ENCODE results near the gene CDH9. TPM values are rescaled to one million over a fixed set of nuclear protein-coding genes. Genes with fewer than 3 reads are reported as not detected.
"Not testable (repeated sequence)": the region's sequence is repeated elsewhere in the genome, so short reads cannot be mapped to it uniquely, and the experiment has no call there.

CDH9 gene
- total and polyA plus RNA-seq, 2 of the 13 experiments (the other 11 are each of a cell fraction or from before 2014, with no cell fraction given), result 0.03 to 0.24 TPM

DNA sequence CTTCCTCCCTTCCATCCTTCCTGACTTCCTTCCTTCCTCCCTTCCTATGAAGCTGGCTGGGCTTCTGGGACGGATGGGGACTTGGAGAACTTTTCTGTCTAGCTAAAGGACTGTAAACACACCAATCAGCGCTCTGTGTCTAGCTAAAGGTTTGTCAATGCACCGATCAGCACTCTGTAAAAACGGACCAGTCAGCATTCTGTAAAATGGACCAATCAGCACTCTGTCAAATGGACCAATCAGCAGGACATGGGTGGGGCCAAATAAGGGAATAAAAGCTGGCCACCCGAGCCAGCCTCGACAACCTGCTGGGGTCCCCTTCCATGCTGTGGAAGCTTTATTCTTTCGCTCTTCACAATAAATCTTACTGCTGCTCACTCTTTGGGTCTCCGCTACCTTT, 185.9 kb downstream of the CDH9 start:
- FAIRE-seq; H3K9ac ChIP-seq (ENCODE audit: insufficient read depth, low read depth, low read length); ATAC-seq; in situ Hi-C loops (cut with HindIII; ENCODE audit: extremely low pct_ligation_motif_present, low pct_unique_long_range_greater_than_20kb); CTCF ChIA-PET (ENCODE audit: low intra/inter-chr PET ratio, low total read pairs); H4K20me1 ChIP-seq (ENCODE audit: insufficient read depth, low read length); POLR2A ChIA-PET; H3K36me3 ChIP-seq (replicated peaks in 1 of 2; ENCODE audit: control insufficient read depth in 1 of 2, insufficient read depth in 2 of 2, low read length in 2 of 2); H3K4me3 ChIP-seq (replicated peaks in 1 of 3; ENCODE audit: insufficient read depth in 1 of 3, low read depth in 2 of 3, low read length in 3 of 3); H3K79me2 ChIP-seq (ENCODE audit: insufficient read depth, low read length); H3K4me1 ChIP-seq (ENCODE audit: insufficient read depth, low read length); H2AFZ ChIP-seq (ENCODE audit: low read length); H3K27ac ChIP-seq (ENCODE audit: extremely low read length, insufficient read depth, low read length); H3K4me2 ChIP-seq (ENCODE audit: low read depth, low read length); DNase-seq (ENCODE audit: low spot score); BruUV-seq (replicated peaks); intact Hi-C loops (cut with micrococcal nuclease; ENCODE audit: unreplicated experiment); H3K27me3 ChIP-seq (ENCODE audit: control insufficient read depth in 1 of 2, insufficient read depth in 2 of 2, low read length in 2 of 2): not testable (repeated sequence)
- WGBS (ENCODE audit: low lambda C conversion rate), result 14% methylated on average over 8 of the region's 8 CpGs
- peak; percentile 57 to 78 for TF ChIP-seq MAFK (conservative IDR thresholded peaks at IDR 0.05 in 1 of 2, IDR thresholded peaks at IDR 0.05 in 1 of 2; ENCODE audit: low read length in 2 of 2)
- peak; percentile 61; the same call in 1 of the 2 replicates for TF ChIP-seq MAFF (IDR thresholded peaks at IDR 0.05; ENCODE audit: low read depth, low read length)
- H3K9me3 ChIP-seq (ENCODE audit: low read length), result peaks cover 20% of the 10 kb centered on the region

DNA sequence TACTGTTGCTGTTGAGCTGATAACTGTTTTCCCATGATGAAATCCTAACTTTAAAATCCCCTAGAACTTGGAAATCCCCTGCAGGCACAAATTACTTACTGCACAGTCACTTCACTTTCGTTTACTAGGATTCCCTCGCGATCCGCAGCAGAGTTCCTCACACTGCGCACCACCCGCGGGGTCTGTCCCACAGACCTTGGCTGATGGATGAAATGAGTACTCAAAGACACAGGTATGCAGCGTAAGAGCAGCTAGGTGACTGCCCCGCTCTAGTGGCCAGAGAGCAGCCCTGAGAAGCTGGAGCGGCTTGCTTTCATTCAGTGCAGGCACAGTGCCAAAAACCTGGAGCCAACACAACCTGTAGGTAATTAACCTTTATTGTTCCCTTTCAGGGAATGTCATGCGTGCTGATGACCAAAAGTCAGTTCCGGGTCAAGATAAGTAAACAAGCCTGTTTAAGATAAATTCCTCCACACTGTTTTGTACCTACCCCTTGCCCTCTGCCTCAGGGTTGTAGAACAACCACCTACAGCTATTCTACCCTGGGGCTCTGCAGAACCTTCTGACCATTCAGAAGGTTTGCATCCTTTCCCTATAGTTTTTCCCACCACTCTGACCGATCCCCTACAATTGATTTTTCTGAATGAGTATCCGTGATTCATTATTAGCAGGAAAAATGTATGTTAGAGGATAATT, 191.2 kb downstream of the CDH9 start:
- no peaks in the 10 kb centered on the region for H3K36me3 ChIP-seq (replicated peaks in 1 of 2; ENCODE audit: control insufficient read depth in 1 of 2, insufficient read depth in 2 of 2, low read length in 2 of 2)
- H4K20me1 ChIP-seq (ENCODE audit: insufficient read depth, low read length), result no peaks in the 10 kb centered on the region
- H3K4me1 ChIP-seq (ENCODE audit: insufficient read depth, low read length), result peaks cover 8% of the 10 kb centered on the region; the same call in 1 of the 2 replicates
- POLR2A ChIA-PET, result no interaction called here
- DNase-seq (ENCODE audit: low spot score), result peak; percentile 31
- 9% methylated on average over 13 of the region's 14 CpGs for WGBS (ENCODE audit: low lambda C conversion rate)
- H3K4me2 ChIP-seq (ENCODE audit: low read depth, low read length), result peak overlapping the region; percentile 51
- no TSS peak for BruUV-seq (replicated peaks)
- H2AFZ ChIP-seq (ENCODE audit: low read length), result no peak overlapping the region
- CTCF ChIA-PET (ENCODE audit: low intra/inter-chr PET ratio, low total read pairs), result no interaction called here
- no peak overlapping the region for H3K9ac ChIP-seq (ENCODE audit: insufficient read depth, low read depth, low read length)
- ATAC-seq, result peak; percentile 79
- FAIRE-seq, result no peak
- in situ Hi-C loops (cut with HindIII; ENCODE audit: extremely low pct_ligation_motif_present, low pct_unique_long_range_greater_than_20kb) (no loop called here), intact Hi-C loops (cut with micrococcal nuclease; ENCODE audit: unreplicated experiment) (no loop called here)
- H3K27ac ChIP-seq (ENCODE audit: extremely low read length, insufficient read depth, low read length), result no peak overlapping the region
- no peaks in the 10 kb centered on the region for H3K9me3 ChIP-seq (ENCODE audit: low read length)
- H3K27me3 ChIP-seq (ENCODE audit: control insufficient read depth in 1 of 2, insufficient read depth in 2 of 2, low read length in 2 of 2), result no peaks in the 10 kb centered on the region
- H3K79me2 ChIP-seq (ENCODE audit: insufficient read depth, low read length), result no peaks in the 10 kb centered on the region
- no peak overlapping the region for H3K4me3 ChIP-seq (replicated peaks in 1 of 3; ENCODE audit: insufficient read depth in 1 of 3, low read depth in 2 of 3, low read length in 3 of 3)
- TF ChIP-seq THAP11 (CRISPR knock-in tag; IDR thresholded peaks at IDR 0.05) (no peak), GABPB1 (CRISPR knock-in tag; IDR thresholded peaks at IDR 0.05) (peak; percentile 34; the same call in 1 of the 2 replicates), DMAP1 (CRISPR knock-in tag; IDR thresholded peaks at IDR 0.05) (no peak), MYNN (CRISPR knock-in tag; IDR thresholded peaks at IDR 0.05; ENCODE audit: low read depth) (no peak), CHD4 (IDR thresholded peaks at IDR 0.05; ENCODE audit: borderline replicate concordance, low read length) (no peak), MTA1 (CRISPR knock-in tag; IDR thresholded peaks at IDR 0.05; ENCODE audit: borderline replicate concordance) (no peak), ATM (IDR thresholded peaks at IDR 0.05; ENCODE audit: borderline replicate concordance) (no peak), STAT5B (CRISPR knock-in tag; IDR thresholded peaks at IDR 0.05) (no peak), POGZ (CRISPR knock-in tag; IDR thresholded peaks at IDR 0.05) (no peak), SP1 (IDR thresholded peaks at IDR 0.05) (no peak), SP1 (CRISPR knock-in tag; IDR thresholded peaks at IDR 0.05) (no peak), ZIK1 (CRISPR knock-in tag; IDR thresholded peaks at IDR 0.05; ENCODE audit: borderline replicate concordance, low read depth) (no peak), MYC (CRISPR knock-in tag; IDR thresholded peaks at IDR 0.05; ENCODE audit: borderline replicate concordance) (no peak), EED (CRISPR knock-in tag; IDR thresholded peaks at IDR 0.05) (no peak), ZNF577 (CRISPR knock-in tag; IDR thresholded peaks at IDR 0.05; ENCODE audit: borderline replicate concordance, low read depth) (no peak), ZFP62 (CRISPR knock-in tag; IDR thresholded peaks at IDR 0.05) (no peak), NFIC (IDR thresholded peaks at IDR 0.05; ENCODE audit: low read length) (no peak), YEATS4 (CRISPR knock-in tag; IDR thresholded peaks at IDR 0.05; ENCODE audit: borderline replicate concordance) (no peak)
- TF ChIP-seq, protein P1, sequence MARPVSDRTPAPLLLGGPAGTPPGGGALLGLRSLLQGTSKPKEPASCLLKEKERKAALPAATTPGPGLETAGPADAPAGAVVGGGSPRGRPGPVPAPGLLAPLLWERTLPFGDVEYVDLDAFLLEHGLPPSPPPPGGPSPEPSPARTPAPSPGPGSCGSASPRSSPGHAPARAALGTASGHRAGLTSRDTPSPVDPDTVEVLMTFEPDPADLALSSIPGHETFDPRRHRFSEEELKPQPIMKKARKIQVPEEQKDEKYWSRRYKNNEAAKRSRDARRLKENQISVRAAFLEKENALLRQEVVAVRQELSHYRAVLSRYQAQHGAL (CRISPR knock-in tag; IDR thresholded peaks at IDR 0.05; ENCODE audit: not compliant biosample characterization), result no peak

Measured in HepG2 (cell line).